Stromal cell of bone marrow (primary cell): ENCODE measurements around the gene ZNF189.

Experiments
- DNase-seq: peaks from one replicate; pipeline ENCODE4 v3.0.0-alpha.2; 2012; ENCODE audit warnings: low read depth

ZNF189 gene

DNA sequence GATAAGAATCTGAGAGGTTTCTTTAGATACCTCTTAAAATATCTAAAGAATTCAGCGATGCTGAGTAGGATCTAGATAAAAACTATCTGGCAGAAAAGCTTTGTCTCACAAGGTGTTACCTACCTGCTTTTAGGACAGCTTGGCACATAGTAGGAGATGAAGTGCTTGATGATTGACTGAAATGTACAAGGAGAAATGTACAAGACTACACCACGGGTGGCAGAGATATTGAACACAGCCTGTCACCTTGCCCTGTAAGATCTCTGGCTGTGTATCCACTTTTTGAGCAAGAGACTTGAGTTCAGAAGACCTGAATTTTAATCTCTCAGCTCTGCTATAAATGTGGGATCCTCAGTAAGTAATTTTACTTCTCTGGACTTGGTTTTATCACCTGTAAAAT, 21.2 kb downstream of the ZNF189 start:
- no peak for DNase-seq

DNA sequence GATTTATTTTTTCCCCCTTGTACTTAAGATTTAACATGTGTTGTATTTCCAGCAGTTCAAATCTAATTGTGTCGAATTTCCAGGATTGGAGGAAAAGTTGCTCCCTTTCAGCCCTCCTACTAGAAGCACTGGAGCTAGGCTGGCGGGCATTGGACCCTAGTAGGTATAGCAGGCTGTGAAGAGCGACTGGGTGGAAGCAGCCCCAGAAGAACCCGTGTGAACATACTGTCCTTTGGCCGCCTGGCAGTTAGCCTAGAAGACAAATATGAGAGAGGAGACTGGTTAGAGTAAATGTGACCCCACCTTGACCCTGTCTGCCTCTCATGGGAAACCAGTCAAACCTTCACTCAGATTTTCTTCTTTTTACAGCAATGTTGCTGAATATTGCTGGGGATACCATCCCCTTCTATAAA, 23.0 kb downstream of the ZNF189 start:
- no peak for DNase-seq

DNA sequence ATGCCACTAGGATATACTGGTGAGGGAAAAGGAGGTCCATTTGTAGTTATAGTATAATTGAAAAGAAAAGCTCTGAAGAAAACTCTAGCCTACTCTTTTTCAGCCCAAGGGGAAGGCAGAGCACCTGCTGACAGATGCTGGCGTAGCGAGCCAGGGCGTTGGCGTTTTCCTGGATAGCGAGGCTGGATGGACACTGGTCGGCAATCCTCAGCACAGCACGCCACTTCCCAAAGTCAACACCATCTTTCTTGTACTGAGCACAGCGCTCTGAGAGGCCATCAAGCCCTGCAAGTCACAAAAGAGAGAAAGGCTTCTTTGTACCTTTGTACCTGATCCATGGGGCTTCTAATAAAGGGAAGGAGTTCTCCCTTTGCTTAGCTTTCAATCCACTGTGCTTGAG, 28.7 kb downstream of the ZNF189 start:
- DNase-seq = no peak

DNA sequence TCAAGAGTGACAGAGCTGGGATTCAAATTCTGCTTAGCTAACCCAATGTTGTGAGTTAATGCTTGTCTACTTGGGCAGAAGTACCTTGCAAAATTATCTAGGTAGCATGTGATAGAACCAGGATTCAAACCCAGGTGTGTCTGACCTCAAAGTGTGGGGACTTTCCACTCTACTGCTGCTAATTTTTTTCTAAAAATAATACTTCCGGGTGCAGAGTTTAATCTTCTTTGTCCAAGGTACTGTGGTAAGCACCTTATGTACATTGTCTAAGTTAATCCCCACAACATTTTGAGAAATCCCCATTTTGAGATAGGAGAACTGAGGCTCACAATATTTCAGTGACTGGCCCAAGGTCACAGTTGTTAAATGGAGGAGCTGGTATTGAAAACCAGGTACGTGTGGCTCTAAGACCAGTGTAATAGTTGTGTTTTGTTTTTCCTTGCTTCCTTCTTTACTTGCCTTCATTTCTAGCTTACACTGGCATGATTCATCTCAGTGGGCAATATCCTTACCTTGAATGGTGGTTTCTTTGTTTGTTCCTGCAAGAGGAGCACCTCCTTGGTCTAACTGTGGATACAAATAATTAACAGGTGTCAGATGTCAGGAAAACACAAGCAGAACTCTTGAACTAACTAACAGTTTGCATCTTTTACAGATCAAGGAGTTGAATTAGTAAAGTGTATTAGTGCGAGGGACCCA, 29.5 kb downstream of the ZNF189 start:
- DNase-seq = no peak

DNA sequence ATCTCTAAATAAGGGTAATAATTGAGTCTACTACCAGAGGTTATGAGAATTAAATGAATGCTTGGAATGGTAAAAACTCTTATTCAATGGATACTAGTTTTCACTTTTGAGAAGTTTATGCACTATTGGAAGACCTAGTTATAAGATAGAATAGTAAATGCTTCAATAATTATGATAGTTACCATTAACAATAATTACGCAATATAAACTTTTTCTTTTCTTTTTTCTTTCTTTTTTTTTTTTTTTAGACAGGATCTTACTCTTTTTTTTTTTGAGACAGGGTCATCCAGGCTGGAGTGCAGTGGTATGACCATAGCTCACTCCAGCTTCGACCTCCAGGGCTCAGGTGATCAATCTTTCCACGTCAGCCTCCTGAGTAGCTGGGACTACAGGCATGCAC, 30.3 kb downstream of the ZNF189 start:
- DNase-seq = no peak

DNA sequence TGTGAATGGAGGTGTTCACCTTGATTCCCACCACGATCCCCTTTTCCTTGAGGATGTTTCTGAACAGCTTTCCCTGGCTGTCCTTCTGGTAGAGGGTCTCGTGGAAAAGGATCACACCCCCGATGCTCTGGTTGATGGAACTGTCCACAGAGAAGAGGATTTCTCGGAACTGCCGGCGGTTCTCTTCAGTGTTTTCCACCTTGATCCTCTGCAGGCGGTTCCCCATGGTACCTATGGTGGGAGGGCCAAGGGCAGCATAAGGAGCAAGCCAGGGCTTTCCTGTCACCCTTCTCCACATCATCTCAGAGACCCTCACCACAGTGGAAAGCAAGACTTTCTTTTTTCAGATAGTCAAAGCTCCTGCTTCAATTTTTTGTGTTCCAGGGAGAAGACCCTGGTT, 31.1 kb downstream of the ZNF189 start:
- DNase-seq = no peak

DNA sequence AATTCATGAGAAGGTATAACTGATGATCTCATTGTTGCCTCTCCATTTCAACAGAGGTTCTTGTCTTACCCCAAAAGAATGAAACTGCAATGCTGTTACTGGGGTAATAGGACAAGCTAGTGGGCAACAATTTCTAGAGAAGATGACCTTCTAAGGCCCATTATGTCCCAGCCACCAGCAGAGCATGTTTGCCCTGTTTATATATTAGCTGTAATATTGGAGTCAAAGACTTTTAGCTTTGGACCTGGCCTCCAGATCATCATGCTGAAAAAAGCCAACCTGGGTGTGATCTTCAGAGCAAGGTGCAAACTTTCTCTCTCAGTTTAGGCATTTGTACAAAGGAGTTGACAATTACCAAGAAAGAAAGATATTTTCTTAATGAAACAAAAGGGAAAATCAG, 33.5 kb downstream of the ZNF189 start:
- DNase-seq = no peak

DNA sequence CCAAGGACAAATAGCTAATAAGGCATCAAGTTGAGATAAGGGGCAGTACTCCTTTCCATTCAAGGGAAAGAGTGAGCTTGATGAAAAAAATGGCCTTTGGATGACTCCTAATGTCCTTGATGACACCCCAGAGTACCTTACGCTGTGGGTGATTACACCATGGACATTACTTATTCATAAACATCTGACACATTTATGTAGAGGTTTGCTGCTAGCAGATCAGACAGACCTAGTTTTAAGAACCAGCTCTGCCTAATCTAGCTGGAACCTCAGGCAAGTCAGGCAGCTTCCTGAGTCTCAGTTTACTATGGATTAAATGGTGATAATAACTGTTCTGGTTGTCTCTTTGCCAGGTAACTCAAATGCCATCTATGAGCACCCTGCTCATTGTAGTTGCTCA, 34.1 kb downstream of the ZNF189 start:
- DNase-seq = no peak

DNA sequence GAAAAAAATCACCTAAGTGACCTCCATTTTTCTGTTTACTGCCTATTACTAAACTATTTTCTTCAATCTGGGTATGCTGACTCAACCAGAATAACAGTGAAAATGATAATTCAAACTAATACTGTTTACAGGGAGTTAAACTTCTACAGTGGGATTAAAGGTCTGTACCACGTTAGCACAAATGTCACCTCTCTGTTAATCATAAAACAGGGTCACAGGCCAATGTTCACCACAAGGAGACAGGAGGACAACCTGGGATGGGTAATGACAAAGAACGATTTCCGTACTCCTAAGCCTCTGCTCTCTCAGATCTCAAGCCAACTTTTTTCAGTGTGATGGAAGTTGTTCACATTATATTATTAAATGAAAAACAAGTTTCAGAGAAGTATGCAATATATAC, 34.6 kb downstream of the ZNF189 start:
- no peak for DNase-seq

DNA sequence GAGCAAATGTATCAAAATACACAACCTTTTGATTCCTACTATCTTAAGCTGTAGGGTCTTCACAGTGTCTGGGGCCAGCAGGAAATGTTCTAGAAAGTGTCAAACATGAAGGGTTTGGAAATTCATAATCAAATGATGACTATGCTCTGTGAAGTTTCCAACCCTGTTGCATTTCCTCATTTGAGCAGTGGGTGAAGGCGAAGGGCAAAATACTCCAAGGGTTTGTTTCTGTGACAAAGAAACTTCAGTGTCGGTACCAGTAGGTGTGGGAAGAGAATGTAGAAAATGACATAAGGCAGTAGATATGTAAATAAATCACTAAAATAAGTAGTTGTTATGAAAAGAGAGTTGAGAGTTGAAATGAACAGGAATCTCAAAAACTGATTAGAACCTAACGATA, 36.3 kb downstream of the ZNF189 start:
- no peak for DNase-seq

DNA sequence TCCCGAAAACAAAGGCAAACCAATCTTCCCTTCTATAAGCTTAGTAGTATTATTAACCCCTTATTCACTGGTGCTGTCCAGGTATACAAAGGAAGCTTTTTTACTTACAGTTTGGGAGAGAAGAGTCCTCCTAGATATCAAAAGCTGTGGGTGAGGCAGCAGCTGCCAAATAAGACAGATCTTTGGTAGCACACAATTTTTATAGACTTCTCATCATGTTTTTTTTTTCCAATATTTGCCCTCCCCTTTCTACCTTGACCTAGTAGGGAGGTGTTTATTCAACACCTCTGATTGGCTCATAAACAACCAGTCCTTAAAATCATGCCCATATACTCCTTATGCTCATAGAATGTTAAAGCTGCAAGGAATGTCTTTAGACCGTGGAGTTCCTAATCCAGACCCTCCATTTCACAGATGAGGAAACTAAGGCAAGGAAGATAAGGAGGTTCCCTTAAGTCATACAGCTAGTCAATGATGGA, 37.0 kb downstream of the ZNF189 start, which contains the start of gene ALDOB:
Gene ALDOB, minus strand, starts transcription at position 174 of the 479 bp plus-strand sequence. CDS start 4,887 bp downstream, outside the sequence.
- no peak for DNase-seq

DNA sequence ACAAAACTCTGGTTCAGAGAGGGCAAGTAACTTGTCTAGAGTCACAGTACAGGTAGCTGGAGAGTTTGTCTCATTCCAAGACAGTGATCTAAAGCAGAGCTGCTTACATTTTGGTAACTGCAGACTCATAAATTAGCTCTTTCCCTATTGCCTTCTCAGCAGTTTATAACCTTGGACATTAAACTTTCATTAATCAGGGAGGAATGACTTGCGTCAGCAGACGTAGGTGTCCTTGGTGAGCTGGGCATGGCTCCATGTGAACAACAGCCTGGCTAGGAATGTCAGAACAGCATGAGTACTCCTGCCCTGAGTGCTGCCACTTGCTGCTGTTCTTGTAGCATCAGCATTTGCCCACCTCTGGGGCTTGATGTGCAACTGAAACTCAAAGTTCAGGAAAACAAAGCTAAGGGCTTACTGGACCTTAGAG, 39.2 kb downstream of the ZNF189 start:
- no peak for DNase-seq

DNA sequence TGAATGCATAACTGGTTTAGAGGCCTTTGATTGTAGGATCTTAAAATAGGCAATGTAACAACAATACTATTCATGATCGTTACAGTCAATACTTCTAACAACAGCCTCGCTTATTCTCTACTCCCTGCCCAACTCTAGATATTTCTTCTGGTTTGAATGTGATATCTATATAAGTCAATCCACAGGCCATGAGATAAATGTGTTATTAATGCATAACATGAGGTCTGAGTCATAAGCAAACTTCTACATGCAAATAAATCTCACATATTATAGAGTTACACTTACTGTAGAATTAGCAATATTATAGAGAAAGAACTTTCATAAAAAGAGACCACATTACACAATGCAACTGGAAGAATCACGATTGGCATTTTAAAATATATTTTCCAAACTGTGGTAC, 39.9 kb downstream of the ZNF189 start:
- DNase-seq = no peak

DNA sequence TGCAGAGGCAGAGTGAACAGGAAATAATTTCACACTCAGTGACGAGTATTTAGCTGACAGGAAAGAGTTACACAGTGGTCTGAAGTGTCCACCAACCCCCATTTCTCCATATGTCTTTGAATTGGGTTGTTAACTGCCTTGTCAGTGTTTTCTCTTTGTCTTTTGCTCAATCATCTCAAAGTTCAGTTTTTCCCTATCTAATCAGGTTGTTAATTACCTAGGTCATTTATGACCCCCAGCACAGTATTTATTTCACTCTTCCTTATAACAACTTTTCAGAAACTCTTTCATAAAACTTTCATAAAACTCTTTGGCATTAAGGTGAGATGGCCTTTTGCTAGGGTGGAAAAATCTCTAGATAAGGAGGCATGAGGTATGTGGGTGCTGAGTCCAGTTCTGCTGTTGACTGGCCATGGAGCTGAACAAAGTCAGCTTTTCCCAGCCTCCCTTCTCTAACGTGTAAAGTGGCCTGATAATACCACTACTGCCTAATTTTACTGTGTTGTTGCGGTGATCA, 42.1 kb downstream of the ZNF189 start:
- DNase-seq = no peak

DNA sequence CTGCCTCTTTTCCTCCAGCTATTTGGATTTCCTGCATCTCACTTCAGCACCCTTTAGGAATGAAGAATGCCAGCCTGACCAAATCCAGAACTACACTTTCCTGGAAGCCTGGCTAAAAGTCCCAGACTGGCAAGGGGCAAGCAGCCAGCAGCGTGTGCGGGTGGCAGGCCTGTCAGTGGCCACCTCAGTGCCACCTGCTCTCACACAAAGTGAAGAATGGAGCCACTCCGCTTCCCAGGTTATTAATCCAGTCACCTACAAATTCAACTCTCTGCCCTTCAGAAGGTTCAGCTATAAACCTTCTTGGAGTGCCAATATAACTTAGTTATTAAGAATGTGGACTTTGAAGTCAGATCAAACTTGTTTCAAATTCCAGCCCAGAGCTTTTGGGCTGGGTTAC, 43.7 kb downstream of the ZNF189 start:
- no peak for DNase-seq

DNA sequence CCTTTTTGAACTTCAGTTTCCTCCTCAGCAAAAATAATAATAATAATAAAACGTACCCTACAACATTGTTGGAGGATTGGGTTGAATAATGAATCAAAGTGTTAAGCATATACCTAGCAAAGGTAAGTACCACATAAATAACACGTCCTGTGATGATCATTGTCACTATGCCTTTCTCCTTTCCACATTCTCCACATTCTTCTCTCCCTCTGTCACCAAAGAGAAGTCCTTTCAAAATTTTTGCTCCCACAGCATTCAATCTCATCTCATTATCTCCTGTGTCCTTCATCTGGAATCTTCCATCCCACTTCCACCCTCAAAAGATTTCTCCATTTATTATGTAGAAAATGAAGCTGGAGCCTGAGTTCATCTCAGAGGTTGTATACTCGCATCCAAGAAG, 44.1 kb downstream of the ZNF189 start:
- DNase-seq = no peak

DNA sequence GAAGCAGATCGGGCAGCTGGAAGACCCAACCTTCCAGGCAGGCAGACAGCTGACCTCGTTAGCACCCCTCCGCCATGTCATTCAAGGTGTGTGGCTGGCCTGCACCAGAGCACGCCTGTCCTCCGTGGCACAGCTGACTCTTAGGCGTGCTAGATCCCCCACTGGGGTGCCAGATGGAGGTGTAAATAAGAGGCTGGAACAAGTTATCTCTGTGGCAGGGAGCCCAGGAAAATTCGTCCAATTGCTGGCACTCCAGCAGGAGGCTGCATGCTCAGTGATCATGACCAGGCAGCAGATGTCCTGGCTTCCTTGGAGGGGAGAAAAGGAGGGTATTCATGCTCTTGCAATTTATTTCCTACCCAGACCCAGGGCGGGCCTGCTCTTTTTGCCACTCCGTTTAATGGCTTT, 44.7 kb downstream of the ZNF189 start:
- DNase-seq = no peak

DNA sequence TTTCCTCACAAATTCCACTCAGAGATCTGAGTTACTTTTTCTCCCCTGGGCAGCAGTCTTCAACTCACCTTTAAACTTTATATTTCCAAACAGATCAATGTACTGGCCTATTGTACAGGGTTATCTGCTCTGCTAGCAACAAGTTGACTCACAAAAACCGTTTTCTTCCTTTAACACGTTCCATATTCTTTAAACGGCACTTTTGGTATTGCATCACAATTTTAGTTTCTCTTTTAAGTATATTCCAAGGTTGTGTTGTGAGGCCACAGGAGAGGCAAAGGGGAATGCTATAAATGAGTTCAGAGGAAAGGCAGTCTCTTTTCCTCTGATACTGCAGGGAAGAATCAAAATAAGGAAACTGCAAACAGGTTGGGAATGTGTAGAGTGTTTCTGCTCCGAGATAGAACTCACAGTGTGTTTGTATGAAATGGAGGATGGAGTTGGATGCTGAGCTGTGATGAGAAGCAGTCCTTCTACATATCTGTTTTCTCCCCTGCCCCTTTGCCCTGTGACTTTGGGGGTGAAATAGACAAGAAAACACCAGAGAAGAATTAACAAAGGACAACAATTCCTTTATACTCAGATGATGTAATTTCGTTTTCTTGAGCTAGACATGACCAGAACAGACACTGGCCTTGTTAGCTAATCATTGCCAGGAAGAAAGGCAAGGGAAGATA, 46.8 kb downstream of the ZNF189 start:
- no peak for DNase-seq

DNA sequence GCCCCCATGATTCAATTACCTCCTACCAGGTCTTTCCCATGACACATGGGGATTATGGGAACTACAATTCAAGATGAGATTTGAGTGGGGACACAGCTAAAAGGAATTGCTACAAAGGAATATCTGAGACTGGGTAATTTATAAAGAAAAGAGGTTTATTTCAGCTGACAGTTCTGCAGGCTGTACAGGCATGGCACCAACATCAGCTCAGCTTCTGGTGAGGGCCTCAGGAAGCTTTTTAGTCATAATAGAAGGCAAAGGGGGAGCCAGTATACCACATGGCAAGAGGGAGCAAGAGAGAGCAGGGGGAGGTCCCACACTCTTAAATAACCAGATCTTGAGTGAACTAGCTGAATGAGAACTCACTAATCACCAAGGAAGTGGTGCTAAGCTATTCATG, 48.1 kb downstream of the ZNF189 start:
- DNase-seq = no peak

DNA sequence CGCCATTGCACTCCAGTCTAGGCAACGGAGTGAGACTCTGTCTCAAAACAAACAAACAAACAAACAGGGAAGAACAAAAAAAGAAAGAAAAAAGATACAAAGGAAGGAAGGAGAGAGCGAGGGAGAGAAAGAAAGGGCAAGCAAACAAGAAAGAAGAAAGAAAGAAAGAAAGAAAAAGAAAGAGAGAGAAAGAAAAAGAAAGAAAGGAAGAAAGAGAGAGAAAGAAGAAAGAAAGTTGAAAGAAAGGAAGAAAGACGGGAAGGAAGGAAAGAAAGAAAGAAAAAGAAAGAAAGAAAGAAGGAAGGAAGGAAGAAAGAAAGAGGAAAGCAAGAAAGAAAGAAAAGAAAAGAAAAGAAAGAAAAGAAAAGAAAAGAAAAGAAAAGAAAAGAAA, 50.0 kb downstream of the ZNF189 start:
- no peak for DNase-seq

DNA sequence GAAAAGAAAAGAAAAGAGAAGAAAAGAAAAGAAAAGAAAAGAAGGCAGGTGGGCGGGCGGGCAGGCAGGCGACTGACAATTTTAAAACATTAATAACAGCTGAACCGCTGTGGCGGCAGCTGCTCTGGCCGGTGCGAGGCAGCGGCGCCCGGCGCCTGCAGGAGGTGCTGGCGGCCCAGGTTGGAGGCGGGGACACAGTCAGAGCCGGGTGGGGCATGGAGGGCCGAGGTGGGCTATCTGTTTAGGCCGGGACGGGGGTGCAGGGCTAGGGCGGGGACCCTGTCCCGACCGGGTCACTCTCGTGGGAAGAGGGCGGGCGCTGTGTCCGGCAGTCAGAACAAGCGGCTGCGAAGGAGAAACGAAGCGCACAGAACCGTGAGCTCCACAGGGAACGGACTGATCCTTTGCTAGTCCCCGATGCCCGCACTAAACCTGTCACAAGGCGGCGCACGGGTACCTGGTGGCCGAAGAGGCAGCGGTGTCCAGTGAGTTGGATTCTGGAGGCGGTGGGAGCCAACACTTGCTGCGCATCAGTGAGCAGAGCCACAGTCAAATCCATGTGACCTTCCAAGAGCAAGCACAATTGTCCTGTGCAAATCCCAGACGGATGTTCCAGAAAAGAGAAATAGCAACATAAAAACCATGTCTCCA, 50.5 kb downstream of the ZNF189 start:
- DNase-seq = no peak

DNA sequence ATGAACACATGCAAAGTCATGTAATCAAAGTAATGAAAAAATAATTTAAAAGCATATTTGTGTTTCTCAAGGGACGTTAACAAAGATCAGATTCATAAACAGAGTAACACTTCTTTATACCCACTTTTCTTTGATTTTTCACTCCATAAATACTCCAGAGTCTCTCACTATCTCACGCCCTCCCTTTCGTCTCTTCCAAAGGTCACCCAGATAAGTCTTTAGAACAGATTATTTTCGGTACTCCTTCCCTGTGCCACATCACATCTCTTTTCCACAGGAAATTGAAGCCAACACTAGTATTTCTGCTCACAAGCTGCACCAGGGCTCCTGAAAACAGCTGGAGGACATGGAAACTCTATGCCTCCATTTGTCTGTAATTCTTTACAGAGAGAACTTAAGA, 52.3 kb downstream of the ZNF189 start:
- DNase-seq = no peak

DNA sequence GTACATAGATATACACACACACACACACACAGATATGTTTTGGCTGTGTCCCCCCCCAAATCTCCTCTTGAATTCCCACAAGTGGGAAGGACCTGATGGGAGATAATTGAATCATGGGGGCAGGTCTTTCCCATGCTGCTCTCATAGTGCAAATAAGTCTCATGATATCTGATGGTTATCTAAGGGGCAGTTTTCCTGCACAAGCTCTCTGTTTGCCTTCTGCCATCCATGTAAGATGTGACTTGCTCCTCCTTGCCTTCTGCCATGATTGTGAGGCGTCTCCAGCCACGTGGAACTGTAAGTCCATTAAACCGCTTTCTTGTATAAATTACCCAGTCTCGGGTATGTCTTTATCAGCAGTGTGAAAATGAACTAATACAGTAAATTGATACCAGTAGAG, 52.8 kb downstream of the ZNF189 start:
- no peak for DNase-seq
